SK-N-SH treated with all-trans-retinoic acid at 6 μM for 48 hours (cell line): Measurements from ENCODE around the gene DSC1.

ENCODE experiments used
- ATAC-seq: fragments of 200-7000 bp; cut with Tn5 transposase; 3 replicates; pipeline ENCODE4 v1.9.1; 2020; ENCODE audit warnings: mild to moderate bottlenecking, moderate library complexity
- BACH2 ChIP-seq: fragments of 250-450 bp; sonication (Bioruptor Pico); IDR thresholded peaks from 2 replicates; pipeline ENCODE4 v1.9.0; 2021; ENCODE audit warnings: mild to moderate bottlenecking, borderline replicate concordance
- CSDC2 ChIP-seq: fragments of 250-450 bp; sonication (Bioruptor Pico); IDR thresholded peaks from 2 replicates; pipeline ENCODE4 v1.5.0; 2020; ENCODE audit warnings: mild to moderate bottlenecking, moderate library complexity
- CSRNP3 ChIP-seq: fragments of 250-450 bp; sonication (Bioruptor Pico); IDR thresholded peaks from 2 replicates; pipeline ENCODE4 v1.5.1; 2021; ENCODE audit warnings: mild to moderate bottlenecking, moderate library complexity
- ESRRG ChIP-seq: fragments of 250-450 bp; sonication (Bioruptor Pico); IDR thresholded peaks from 2 replicates; pipeline ENCODE4 v1.6.1; 2021; ENCODE audit warnings: mild to moderate bottlenecking
- GLIS3 ChIP-seq: fragments of 250-450 bp; sonication (Bioruptor Pico); IDR thresholded peaks from 2 replicates; pipeline ENCODE4 v1.5.0; 2020; ENCODE audit warnings: mild to moderate bottlenecking, moderate library complexity
- ISL1 ChIP-seq: fragments of 250-450 bp; sonication (Bioruptor Pico); IDR thresholded peaks from 2 replicates; pipeline ENCODE4 v2.1.2; 2022; ENCODE audit warnings: mild to moderate bottlenecking, moderate library complexity
- OSR1 ChIP-seq: fragments of 250-450 bp; sonication (Bioruptor Pico); IDR thresholded peaks from 2 replicates; pipeline ENCODE4 v1.8.0; 2022; ENCODE audit warnings: moderate library complexity, mild to moderate bottlenecking, inconsistent platforms
- PATZ1 ChIP-seq: fragments of 250-450 bp; sonication (Bioruptor Pico); IDR thresholded peaks from 2 replicates; pipeline ENCODE4 v1.8.0; 2020; ENCODE audit warnings: mild to moderate bottlenecking, moderate library complexity, borderline replicate concordance
- POU6F1 ChIP-seq: fragments of 250-450 bp; sonication (Bioruptor Pico); IDR thresholded peaks from 2 replicates; pipeline ENCODE4 v1.8.0; 2021; ENCODE audit warnings: low read depth, mild to moderate bottlenecking, moderate library complexity, borderline replicate concordance
- PPARA ChIP-seq: fragments of 250-450 bp; sonication (Bioruptor Pico); IDR thresholded peaks from 2 replicates; pipeline ENCODE4 v1.5.0; 2020; ENCODE audit warnings: mild to moderate bottlenecking, borderline replicate concordance
- SNAI2 ChIP-seq: fragments of 250-450 bp; sonication (Bioruptor Pico); IDR thresholded peaks from 2 replicates; pipeline ENCODE4 v1.5.0; 2020; ENCODE audit warnings: mild to moderate bottlenecking, moderate library complexity
- TOX ChIP-seq: fragments of 250-450 bp; sonication (Bioruptor Pico); IDR thresholded peaks from 2 replicates; pipeline ENCODE4 v1.8.0; 2021; ENCODE audit warnings: mild to moderate bottlenecking, moderate library complexity, borderline replicate concordance
- ZC3H10 ChIP-seq: fragments of 250-450 bp; sonication (Bioruptor Pico); IDR thresholded peaks from 2 replicates; pipeline ENCODE4 v1.5.1; 2021; ENCODE audit warnings: mild to moderate bottlenecking, moderate library complexity
- ZFP3 ChIP-seq: fragments of 250-450 bp; sonication (Bioruptor Pico); IDR thresholded peaks from 2 replicates; pipeline ENCODE4 v1.5.0; 2020; ENCODE audit warnings: mild to moderate bottlenecking, moderate library complexity
- ZFP30 ChIP-seq: fragments of 450-650 bp; formaldehyde crosslinking; IDR thresholded peaks from 2 replicates; pipeline ENCODE4 v1.5.0; 2022; ENCODE audit warnings: mild to moderate bottlenecking, moderate library complexity
- ZNF565 ChIP-seq: fragments of 450-650 bp; formaldehyde crosslinking; conservative IDR thresholded peaks from 2 replicates; pipeline ENCODE4 v1.5.0; 2020; ENCODE audit warnings: low read depth, mild to moderate bottlenecking, moderate library complexity
- ZNF70 ChIP-seq: fragments of 450-650 bp; formaldehyde crosslinking; IDR thresholded peaks from 2 replicates; pipeline ENCODE4 v1.5.0; 2020; ENCODE audit warnings: mild to moderate bottlenecking, moderate library complexity
- ZNF8 ChIP-seq: fragments of 450-650 bp; formaldehyde crosslinking; IDR thresholded peaks from 2 replicates; pipeline ENCODE4 v1.5.0; 2020; ENCODE audit warnings: mild to moderate bottlenecking, moderate library complexity
- TF ChIP-seq, protein P1 (sequence below): fragments of 250-450 bp; sonication (Bioruptor Pico); IDR thresholded peaks from 2 replicates; pipeline ENCODE4 v1.5.1; 2020; ENCODE audit warnings: low read depth, mild to moderate bottlenecking, moderate library complexity

Gene DSC1

GRCh38 chr18:31205273-31205672, 42.6 kb upstream of the DSC1 start (continued):
- TF ChIP-seq POU6F1 (CRISPR knock-in tag) = no peak
- TF ChIP-seq CSDC2 (CRISPR knock-in tag) = no peak
- no peak for TF ChIP-seq ESRRG (CRISPR knock-in tag)
- no peak for TF ChIP-seq ZC3H10 (CRISPR knock-in tag)

GRCh38 chr18:31204833-31205232, 42.2 kb upstream of the DSC1 start:
- TF ChIP-seq PATZ1 (CRISPR knock-in tag) (no peak), POU6F1 (CRISPR knock-in tag) (no peak), OSR1 (CRISPR knock-in tag) (no peak), ZFP3 (CRISPR knock-in tag) (no peak), TOX (CRISPR knock-in tag) (no peak), ZFP30 (CRISPR knock-in tag) (no peak), ISL1 (CRISPR knock-in tag) (no peak)
- no peak for ATAC-seq

- no peak for ATAC-seq
- TF ChIP-seq GLIS3 (CRISPR knock-in tag) (no peak), OSR1 (CRISPR knock-in tag) (no peak), ZNF8 (no peak), ZNF70 (CRISPR knock-in tag) (no peak), POU6F1 (CRISPR knock-in tag) (no peak), ZNF565 (CRISPR knock-in tag) (no peak), CSDC2 (CRISPR knock-in tag) (no peak), CSRNP3 (CRISPR knock-in tag) (no peak), SNAI2 (CRISPR knock-in tag) (no peak), PATZ1 (CRISPR knock-in tag) (no peak), ESRRG (CRISPR knock-in tag) (no peak), PPARA (CRISPR knock-in tag) (no peak), ISL1 (CRISPR knock-in tag) (no peak), BACH2 (CRISPR knock-in tag) (no peak), ZFP3 (CRISPR knock-in tag) (no peak), TOX (CRISPR knock-in tag) (no peak)
- TF ChIP-seq, protein P1, sequence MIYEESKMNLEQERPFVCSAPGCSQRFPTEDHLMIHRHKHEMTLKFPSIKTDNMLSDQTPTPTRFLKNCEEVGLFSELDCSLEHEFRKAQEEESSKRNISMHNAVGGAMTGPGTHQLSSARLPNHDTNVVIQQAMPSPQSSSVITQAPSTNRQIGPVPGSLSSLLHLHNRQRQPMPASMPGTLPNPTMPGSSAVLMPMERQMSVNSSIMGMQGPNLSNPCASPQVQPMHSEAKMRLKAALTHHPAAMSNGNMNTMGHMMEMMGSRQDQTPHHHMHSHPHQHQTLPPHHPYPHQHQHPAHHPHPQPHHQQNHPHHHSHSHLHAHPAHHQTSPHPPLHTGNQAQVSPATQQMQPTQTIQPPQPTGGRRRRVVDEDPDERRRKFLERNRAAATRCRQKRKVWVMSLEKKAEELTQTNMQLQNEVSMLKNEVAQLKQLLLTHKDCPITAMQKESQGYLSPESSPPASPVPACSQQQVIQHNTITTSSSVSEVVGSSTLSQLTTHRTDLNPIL (CRISPR knock-in tag) = no peak
Measured at GRCh38 chr18:31204166-31204565, 41.5 kb upstream of the DSC1 start.
